ENCODE data around the gene CHST6. TPM values are rescaled to one million over a fixed set of nuclear protein-coding genes. Genes with fewer than 3 reads are reported as not detected.

CHST6 gene
- total RNA-seq, 4 donors from 2014 or later, result 0.07 TPM; not detected in 3

- no peak within 1 kb of the TSS for H3K4me3 ChIP-seq
- H3K36me3 ChIP-seq, result no peaks in the 10 kb centered on the region
- DNase-seq (no peak), ATAC-seq (no peak)
- in situ Hi-C loops (cut with MboI; ENCODE audit: low sequenced_read_pairs in 4 of 4), result no loop called here
- intact Hi-C loops (cut with DNase I; ENCODE audit: low total_unique reads), result no loop called here
- H3K4me1 ChIP-seq, result no peaks in the 10 kb centered on the region
- H3K9me3 ChIP-seq, result no peaks in the 10 kb centered on the region
- H3K27me3 ChIP-seq, result no peaks in the 10 kb centered on the region
- H3K27ac ChIP-seq, result no peak within 1 kb of the TSS
- TF ChIP-seq CTCF (IDR thresholded peaks at IDR 0.05 in 4 of 5, conservative IDR thresholded peaks at IDR 0.05 in 1 of 5) (no peak), POLR2A (IDR thresholded peaks at IDR 0.05) (no peak)
Observed at GRCh38 chr16:75535901-75536300, 40.7 kb upstream of the CHST6 start, which contains the start of gene CHST5. TSS of gene CHST5 (minus strand) at chr16:75536108. CDS start at chr16:75530384, 5,724 bp downstream.

GRCh38 chr16:75535211-75535843, 40.1 kb upstream of the CHST6 start:
- no peak overlapping the region for H3K4me3 ChIP-seq
- no peaks in the 10 kb centered on the region for H3K36me3 ChIP-seq
- no peaks in the 10 kb centered on the region for H3K9me3 ChIP-seq
- in situ Hi-C loops (cut with MboI; ENCODE audit: low sequenced_read_pairs in 4 of 4), result no loop called here
- intact Hi-C loops (cut with DNase I; ENCODE audit: low total_unique reads), result no loop called here
- DNase-seq (no peak), ATAC-seq (no peak)
- TF ChIP-seq POLR2A (IDR thresholded peaks at IDR 0.05), result no peak
- no peak for TF ChIP-seq CTCF (IDR thresholded peaks at IDR 0.05 in 4 of 5, conservative IDR thresholded peaks at IDR 0.05 in 1 of 5)
- no peak overlapping the region for H3K27ac ChIP-seq
- H3K27me3 ChIP-seq, result no peaks in the 10 kb centered on the region
- H3K4me1 ChIP-seq, result no peaks in the 10 kb centered on the region

- TF ChIP-seq CTCF (IDR thresholded peaks at IDR 0.05 in 4 of 5, conservative IDR thresholded peaks at IDR 0.05 in 1 of 5) (no peak), POLR2A (IDR thresholded peaks at IDR 0.05) (no peak)
- intact Hi-C loops (cut with DNase I; ENCODE audit: low total_unique reads) (no loop called here), in situ Hi-C loops (cut with MboI; ENCODE audit: low sequenced_read_pairs in 4 of 4) (no loop called here)
- Histone ChIP-seq H3K27ac (no peak overlapping the region), H3K4me1 (no peaks in the 10 kb centered on the region), H3K36me3 (no peaks in the 10 kb centered on the region), H3K9me3 (no peaks in the 10 kb centered on the region), H3K27me3 (no peaks in the 10 kb centered on the region), H3K4me3 (no peak overlapping the region)
- DNase-seq, result no peak
- no peak for ATAC-seq
Observed at GRCh38 chr16:75534560-75535205, 39.4 kb upstream of the CHST6 start.

- in situ Hi-C loops (cut with MboI; ENCODE audit: low sequenced_read_pairs in 4 of 4), result no loop called here
- H3K27ac ChIP-seq, result no peak overlapping the region
- no peaks in the 10 kb centered on the region for H3K36me3 ChIP-seq
- no peaks in the 10 kb centered on the region for H3K27me3 ChIP-seq
- intact Hi-C loops (cut with DNase I; ENCODE audit: low total_unique reads), result no loop called here
- no peaks in the 10 kb centered on the region for H3K9me3 ChIP-seq
- H3K4me1 ChIP-seq, result no peaks in the 10 kb centered on the region
- TF ChIP-seq POLR2A (IDR thresholded peaks at IDR 0.05) (no peak), CTCF (IDR thresholded peaks at IDR 0.05 in 4 of 5, conservative IDR thresholded peaks at IDR 0.05 in 1 of 5) (no peak)
- ATAC-seq (no peak), DNase-seq (no peak)
- no peak overlapping the region for H3K4me3 ChIP-seq
Observed at GRCh38 chr16:75532791-75533190, 37.5 kb upstream of the CHST6 start.
